GM12878 (cell line): ENCODE measurements around the gene AUNIP.

Source experiments
- CEBPB ChIP-seq, 2 experiments: fragments of 150-350 bp in 1 of 2; IDR thresholded peaks; 2 replicates each; pipeline ENCODE4 v1.6.1; 2012 to 2014; ENCODE audit warnings: low read depth in 2 of 2, low read length in 2 of 2, borderline replicate concordance in 1 of 2, inconsistent platforms in 1 of 2
- CTCF ChIP-seq, 3 experiments: IDR thresholded peaks in 2 of 3; conservative IDR thresholded peaks in 1 of 3; 2 replicates each; pipeline ENCODE4 v1.5.1; 2011; ENCODE audit warnings: low read depth in 3 of 3, low read length in 3 of 3, mild to moderate bottlenecking in 3 of 3, control low read depth in 2 of 3, moderate library complexity in 2 of 3, inconsistent platforms in 1 of 3, mixed read lengths in 1 of 3; ENCODE audit not compliant: control insufficient read depth in 2 of 3, insufficient read depth in 1 of 3; ENCODE audit errors: extremely low read depth in 1 of 3
- EP300 ChIP-seq, 2 experiments: fragments of 150-350 bp in 1 of 2; IDR thresholded peaks; 2 replicates each; pipeline ENCODE4 v1.6.1; 2011 to 2012; ENCODE audit warnings: low read depth in 2 of 2, low read length in 2 of 2, borderline replicate concordance in 1 of 2, improper control_type of control experiment in 1 of 2, inconsistent platforms in 1 of 2; ENCODE audit not compliant: control insufficient read depth in 1 of 2
- EZH2 ChIP-seq: IDR thresholded peaks from 2 replicates; pipeline ENCODE4 v1.6.1; 2012; ENCODE audit warnings: low read depth, mild to moderate bottlenecking, control low read depth, inconsistent platforms, low read length, borderline replicate concordance; ENCODE audit not compliant: control insufficient read depth
- HDAC2 ChIP-seq: fragments of 200-600 bp; sonication (generic); IDR thresholded peaks from 2 replicates; pipeline ENCODE4 v1.6.1; 2017
- NFXL1 ChIP-seq: fragments of 450-650 bp; IDR thresholded peaks from 2 replicates; pipeline ENCODE4 v1.6.1; 2017; ENCODE audit warnings: antibody characterized with exemption, mild to moderate bottlenecking, borderline replicate concordance
- POLR2A ChIP-seq: IDR thresholded peaks from 2 replicates; pipeline ENCODE4 v1.6.1; 2011; ENCODE audit warnings: low read depth, mild to moderate bottlenecking, low read length
- POLR2AphosphoS5 ChIP-seq: IDR thresholded peaks from 2 replicates; pipeline ENCODE4 v1.6.1; 2011; ENCODE audit warnings: mild to moderate bottlenecking, low read length, inconsistent platforms
- SUZ12 ChIP-seq: fragments of 200-600 bp; sonication (generic); IDR thresholded peaks from one replicate; pipeline ENCODE4 v1.6.1; 2018; ENCODE audit warnings: antibody characterized with exemption, mild to moderate bottlenecking; ENCODE audit not compliant: unreplicated experiment
- ZSCAN29 ChIP-seq: fragments of 450-650 bp; IDR thresholded peaks from 2 replicates; pipeline ENCODE4 v1.6.1; 2017; ENCODE audit warnings: mild to moderate bottlenecking, moderate library complexity
- TF ChIP-seq, protein P1 (sequence below): IDR thresholded peaks from 2 replicates; pipeline ENCODE4 v1.6.1; 2011; ENCODE audit warnings: low read depth, mild to moderate bottlenecking, low read length, moderate library complexity, borderline replicate concordance; ENCODE audit errors: extremely low read depth

DNA sequence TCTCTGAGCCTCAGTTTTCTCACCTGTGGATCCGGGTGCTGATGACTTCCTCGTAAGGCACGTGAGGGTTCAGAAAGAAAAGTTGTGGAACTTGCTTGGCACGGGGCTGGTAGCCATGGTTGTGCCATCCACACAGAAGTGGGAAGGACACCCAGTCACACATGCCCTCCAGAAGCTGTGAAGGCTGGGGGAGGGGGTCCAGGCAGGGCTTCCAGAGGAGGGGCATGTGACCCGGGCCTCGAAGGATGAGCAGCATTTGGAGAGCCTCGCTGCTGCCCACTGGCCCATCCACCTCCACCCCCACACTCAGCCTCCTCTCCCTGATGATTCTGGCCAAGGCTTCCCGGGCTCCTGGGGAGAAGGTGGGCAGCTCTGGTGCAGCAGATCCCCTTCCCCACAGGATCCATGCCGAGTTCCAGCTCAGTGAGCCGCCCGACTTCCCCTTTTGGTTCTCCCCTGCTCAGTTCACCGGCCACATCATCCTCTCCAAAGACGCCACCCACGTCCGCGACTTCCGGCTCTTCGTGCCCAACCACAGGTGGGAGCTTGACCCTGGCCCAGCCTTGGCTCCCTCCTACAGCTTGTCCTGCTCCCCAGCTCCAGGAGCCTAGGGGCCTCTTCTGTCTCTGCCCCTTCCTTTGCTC is 49.9 kb downstream of the AUNIP start:
- TF ChIP-seq NFXL1 (no peak), CTCF (IDR thresholded peaks at IDR 0.05 in 2 of 3, conservative IDR thresholded peaks at IDR 0.05 in 1 of 3; ENCODE audit: control insufficient read depth in 2 of 3, extremely low read depth in 1 of 3, insufficient read depth in 1 of 3, low read depth in 3 of 3, low read length in 3 of 3) (no peak), HDAC2 (no peak), ZSCAN29 (no peak), POLR2A (0 out of 2 replicates have a peak, but pooled peaks have one; percentile 18), SUZ12 (no peak), EP300 (IDR thresholded peaks at IDR 0.05; ENCODE audit: borderline replicate concordance in 1 of 2, control insufficient read depth in 1 of 2, low read depth in 2 of 2, low read length in 2 of 2) (no peak), EZH2 (no peak), POLR2AphosphoS5 (no peak), CEBPB (IDR thresholded peaks at IDR 0.05; ENCODE audit: borderline replicate concordance in 1 of 2, low read depth in 2 of 2, low read length in 2 of 2) (no peak)
- TF ChIP-seq, protein P1, sequence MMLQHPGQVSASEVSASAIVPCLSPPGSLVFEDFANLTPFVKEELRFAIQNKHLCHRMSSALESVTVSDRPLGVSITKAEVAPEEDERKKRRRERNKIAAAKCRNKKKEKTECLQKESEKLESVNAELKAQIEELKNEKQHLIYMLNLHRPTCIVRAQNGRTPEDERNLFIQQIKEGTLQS, result no peak
